Measurements from ENCODE around the gene MICALL1.
"Not testable (repeated sequence)": the region's sequence is repeated elsewhere in the genome, so short reads cannot be mapped to it uniquely, and the experiment has no call there.

MICALL1 gene

GRCh38 chr22:37930952-37931440 is 24.9 kb downstream of the MICALL1 start:
- no peak for DNase-seq

GRCh38 chr22:37931893-37932389 is 25.8 kb downstream of the MICALL1 start:
- no peak for DNase-seq

DNA sequence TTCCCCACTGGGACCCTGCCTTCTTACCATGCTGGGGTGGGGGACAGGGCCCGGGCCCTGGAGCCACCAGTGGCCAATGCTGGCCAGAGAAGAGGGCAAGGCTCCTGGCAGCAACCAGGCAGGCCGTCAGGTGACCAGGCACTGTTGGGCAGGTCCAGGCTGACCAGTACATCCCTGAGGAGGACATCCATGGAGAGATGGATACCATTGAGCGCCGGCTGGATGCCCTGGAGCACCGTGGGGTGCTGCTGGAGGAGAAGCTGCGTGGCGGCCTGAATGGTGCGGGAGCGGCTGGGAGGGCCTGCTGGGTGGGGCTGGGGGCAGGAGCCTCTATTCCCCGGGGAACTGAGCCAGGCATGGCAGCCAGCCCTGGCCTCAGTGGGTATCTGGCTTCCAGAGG is 26.3 kb downstream of the MICALL1 start:
- DNase-seq: no peak

- DNase-seq: no peak
These were observed 26.9 kb downstream of the MICALL1 start for GRCh38 chr22:37932821-37933578.

- peak; percentile 76 for DNase-seq
These were observed 27.7 kb downstream of the MICALL1 start for GRCh38 chr22:37933711-37934376.

DNA sequence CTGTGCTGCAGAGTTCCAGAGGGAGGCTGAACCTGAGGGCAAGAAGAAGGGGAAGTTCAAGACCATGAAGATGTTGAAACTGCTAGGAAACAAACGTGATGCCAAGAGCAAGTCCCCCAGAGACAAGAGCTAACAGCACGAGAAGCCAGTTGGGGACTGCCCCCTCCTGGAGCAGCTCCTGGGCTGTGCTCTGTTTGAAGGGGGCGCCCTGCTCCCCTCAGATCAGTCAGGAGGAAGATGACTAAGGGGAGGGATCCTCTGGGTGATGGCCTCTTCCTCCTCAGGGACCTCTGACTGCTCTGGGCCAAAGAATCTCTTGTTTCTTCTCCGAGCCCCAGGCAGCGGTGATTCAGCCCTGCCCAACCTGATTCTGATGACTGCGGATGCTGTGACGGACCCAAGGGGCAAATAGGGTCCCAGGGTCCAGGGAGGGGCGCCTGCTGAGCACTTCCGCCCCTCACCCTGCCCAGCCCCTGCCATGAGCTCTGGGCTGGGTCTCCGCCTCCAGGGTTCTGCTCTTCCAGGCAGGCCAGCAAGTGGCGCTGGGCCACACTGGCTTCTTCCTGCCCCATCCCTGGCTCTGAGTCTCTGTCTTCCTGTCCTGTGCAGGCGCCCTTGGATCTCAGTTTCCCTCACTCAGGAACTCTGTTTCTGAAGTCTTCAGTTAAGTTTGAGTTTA is 34.7 kb downstream of the MICALL1 start:
- no peak for DNase-seq

DNA sequence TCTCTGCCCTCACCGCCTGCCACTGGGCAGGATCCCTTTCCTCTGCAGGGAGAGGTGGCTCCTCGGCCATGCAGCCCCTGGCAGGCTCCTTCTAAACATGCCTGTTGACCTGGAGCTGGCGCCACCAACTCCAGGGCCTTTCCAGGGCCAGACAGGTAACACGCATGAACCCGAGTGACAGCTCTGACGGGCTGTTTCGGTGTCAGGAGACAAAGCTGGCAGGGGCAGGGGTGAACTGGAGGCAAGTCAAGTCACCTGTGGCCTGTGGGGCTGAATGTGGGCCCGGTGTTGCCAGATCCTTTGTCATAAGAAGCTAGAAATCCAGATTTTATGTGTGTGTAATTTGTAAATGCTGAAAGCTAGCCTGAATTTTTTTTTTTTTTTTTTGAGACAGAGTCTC is 36.0 kb downstream of the MICALL1 start:
- no peak for DNase-seq

DNA sequence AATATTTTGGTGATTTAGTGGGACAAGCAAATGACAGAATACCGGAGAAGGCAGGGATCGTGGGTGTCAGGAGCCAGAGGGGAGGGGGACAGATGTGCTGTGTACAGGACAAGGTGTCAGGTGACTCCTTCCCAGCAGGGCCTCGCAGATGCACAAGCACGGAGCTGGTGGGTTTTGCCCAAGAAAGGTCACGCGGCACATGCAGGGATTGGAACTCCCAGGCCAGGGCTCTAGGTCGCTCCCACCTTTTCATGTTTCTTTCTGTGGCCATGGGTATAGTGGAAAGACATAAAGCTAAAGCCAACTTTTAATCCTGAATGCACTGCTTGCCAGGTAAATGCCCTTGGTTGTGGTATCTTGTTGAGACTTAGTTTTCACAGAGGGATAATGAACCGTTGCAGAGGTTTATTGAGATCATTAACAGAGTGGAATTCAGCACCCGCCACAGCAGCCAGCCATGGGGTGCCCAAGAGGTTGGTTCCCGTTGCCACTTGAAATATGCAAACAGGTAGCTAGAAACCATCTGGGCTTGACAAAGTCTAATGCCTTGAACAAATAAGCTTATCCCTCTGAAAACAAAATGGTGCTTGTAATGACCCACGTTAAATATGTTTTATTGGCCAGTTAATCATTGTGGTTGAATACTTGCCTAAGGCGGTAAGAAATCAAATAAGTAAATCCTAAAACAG is 37.2 kb downstream of the MICALL1 start:
- DNase-seq: no peak

DNA sequence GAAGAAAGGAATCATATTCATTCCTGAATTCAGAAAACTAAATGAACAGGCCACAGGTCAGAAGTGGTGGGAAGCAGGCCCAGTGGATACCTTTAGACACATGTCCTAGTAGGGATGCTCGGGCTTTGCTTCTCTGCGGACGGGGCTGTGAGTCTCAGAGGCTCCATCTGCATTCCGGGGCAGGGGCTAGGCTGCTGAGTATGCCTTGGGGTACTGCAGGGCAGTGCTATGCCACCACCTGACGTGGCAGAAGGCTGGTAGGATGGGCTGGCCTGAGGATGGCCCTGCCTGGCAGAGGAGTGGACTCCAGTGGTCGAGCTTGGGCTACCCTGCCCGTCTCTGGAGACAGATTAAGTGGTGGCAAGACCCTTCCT is 37.7 kb downstream of the MICALL1 start:
- DNase-seq: no peak

GRCh38 chr22:37944423-37944822 is 38.3 kb downstream of the MICALL1 start:
- DNase-seq: not testable (repeated sequence)

DNA sequence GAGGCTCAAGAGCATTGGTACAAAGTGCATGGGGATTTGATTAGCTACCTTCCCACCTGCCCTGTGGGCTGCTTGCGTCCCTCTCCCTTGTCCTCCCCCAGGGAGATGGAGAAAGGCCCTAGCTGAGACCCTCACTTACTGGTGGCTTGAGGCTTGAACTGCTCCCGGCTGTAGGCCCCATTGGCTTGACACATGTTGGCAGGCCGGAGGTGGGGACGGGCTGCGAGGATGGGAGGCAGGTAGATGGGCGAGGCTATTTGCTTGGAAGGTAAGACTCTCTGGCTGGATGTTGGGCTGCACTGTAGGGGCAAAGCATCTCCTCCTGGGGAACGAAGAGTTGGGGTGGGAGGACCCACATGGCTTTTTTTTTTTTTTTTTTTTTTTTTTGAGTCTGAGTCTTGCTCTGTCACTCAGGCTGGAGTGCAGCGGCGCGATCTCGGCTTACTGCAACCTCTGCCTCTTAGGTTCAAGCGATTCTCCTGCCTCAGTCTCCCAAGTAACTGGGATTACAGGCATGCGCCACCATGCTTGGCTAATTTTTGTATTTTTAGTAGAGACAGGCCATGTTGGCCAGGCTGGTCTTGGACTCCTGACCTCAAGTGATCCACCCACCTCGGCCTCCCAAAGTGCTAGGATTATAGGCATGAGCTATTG is 41.2 kb downstream of the MICALL1 start:
- not testable (repeated sequence) for DNase-seq

GRCh38 chr22:37951305-37951704 is 45.2 kb downstream of the MICALL1 start:
- DNase-seq: no peak

DNA sequence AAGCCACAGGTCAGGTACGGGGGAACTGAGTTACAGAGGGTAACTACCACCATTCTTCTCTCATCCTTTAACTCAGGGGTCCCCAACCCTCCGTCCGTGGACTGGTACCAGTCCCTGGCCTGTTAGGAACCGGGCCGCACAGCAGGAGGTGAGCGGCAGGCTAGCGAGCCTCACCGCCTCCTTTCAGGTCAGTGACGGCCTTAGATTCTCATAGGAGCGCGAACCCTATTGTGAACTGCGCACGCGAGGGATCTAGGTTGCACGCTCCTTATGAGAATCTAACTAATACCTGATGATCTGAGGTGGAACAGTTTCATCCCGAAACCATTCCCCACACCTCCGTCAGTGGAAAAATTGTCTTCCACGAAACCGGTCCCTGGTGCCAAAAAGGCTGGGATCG is 46.5 kb downstream of the MICALL1 start:
- not testable (repeated sequence) for DNase-seq

DNA sequence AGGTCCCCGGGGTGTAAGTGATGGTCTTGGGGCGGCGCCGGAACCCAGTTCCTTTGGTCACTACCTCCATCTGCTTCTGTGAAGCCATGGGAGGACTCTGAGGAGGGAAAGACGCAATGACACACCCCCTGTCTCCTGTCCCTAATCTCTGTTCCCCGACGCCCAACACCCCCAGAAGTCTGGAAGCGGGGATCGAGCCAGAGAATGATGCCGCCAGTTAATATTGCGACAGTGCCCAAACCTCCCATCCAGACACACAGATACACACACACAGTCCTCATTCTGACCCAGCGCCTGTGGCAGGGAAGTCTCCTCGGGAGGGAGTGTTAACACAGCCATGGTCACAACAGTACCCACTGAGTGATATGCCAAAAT is 47.0 kb downstream of the MICALL1 start:
- no peak for DNase-seq

- DNase-seq: peak; percentile 74
These were observed 47.5 kb downstream of the MICALL1 start, which contains the start of the genes C22orf23 and POLR2F for GRCh38 chr22:37953437-37954179. TSS of gene C22orf23 (minus strand) at chr22:37953601. CDS start at chr22:37953149, 452 bp downstream. TSS of gene POLR2F (plus strand) at chr22:37953699. CDS start at chr22:37953788, 89 bp downstream.

DNA sequence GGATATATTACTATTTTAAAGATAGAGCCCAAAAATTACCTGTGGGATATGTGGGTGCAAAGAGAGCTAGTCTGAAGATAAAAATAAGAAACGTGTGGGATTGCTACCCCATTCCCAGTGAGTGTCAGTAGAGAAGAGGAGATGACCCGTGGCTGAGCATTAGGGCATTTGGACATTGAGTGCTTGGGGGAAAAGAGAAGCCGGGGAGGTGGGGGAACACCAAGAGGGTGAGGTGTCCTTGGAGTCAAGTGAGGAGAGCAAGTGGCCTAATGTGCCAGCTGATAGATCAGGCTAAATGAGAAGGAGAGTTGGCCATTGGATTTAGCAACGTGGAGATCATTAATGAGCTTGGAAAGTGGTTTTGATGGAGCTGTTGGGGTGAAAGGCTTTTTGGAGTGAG is 48.6 kb downstream of the MICALL1 start:
- DNase-seq: no peak

GRCh38 chr22:37955825-37956397 is 49.8 kb downstream of the MICALL1 start:
- not testable (repeated sequence) for DNase-seq

GRCh38 chr22:37957232-37957631 is 51.1 kb downstream of the MICALL1 start:
- no peak for DNase-seq

DNA sequence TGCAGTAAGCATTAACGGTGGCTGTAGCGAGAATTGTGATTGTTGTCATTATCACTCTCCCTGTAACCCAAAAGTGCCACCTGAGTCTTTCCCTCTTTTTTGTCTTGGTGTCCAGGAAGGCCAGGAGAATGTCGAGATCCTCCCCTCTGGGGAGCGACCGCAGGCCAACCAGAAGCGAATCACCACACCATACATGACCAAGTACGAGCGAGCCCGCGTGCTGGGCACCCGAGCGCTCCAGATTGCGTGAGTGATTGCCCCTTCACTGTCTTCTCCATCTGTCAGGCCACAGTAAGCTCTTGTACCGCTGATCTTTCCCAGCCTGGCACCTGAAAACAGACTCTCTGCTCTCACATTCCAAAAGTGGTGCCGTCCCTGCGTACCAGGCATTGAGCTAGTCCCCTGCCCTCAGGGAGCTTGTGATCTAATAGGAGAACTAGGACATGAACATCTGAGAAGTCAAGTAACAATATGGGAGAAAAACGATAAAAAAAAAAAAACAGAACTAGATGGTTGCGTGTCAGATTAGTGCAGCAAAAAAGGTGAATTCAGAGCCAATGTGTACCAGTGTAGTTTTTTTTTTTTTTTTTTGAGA is 53.2 kb downstream of the MICALL1 start:
- DNase-seq: no peak

DNA sequence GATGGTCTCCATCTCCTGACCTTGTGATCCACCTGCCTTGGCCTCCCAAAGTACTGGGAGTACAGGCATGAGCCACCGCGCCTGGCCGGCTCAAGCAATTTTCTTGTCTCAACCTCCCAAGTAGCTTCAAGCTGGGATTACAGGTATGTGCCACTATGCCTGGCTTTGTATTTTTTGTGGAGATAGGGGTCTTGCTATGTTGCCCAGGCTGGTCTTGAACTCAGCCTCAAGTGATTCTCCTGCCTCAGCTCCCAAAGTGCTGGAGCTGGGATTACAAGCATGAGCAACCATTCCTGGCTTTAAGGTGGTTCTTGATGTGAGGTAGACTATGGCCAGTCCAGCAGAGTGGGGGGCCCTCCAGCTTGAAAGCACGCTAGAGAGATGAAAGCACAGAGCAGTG is 55.0 kb downstream of the MICALL1 start:
- DNase-seq: no peak
